Smooth muscle cell (in vitro differentiated cells): ENCODE results near the gene MSL1. TPM values are rescaled to one million over a fixed set of nuclear protein-coding genes. Genes with fewer than 3 reads are reported as not detected.
A peak's percentile ranks its signal among the peaks of the same experiment; 100 is the strongest.

Experiments used
- DNase-seq: peaks from one replicate; lab custom pipeline; 2025; ENCODE audit not compliant: unreplicated experiment; lab: John Stamatoyannopoulos, UW
- H2AFZ ChIP-seq: fragments of 200-600 bp; sonication (generic); 2 replicates; pipeline ENCODE4 v1.6.0; 2016; ENCODE audit warnings: antibody characterized with exemption, low read depth, mild to moderate bottlenecking
- H3F3A ChIP-seq: fragments of 200-600 bp; sonication (generic); 2 replicates; pipeline ENCODE4 v1.6.0; 2017; ENCODE audit warnings: antibody characterized with exemption, low read depth
- H3K27ac ChIP-seq: fragments of 200-600 bp; sonication (generic); 2 replicates; pipeline ENCODE4 v1.5.1; 2016; ENCODE audit warnings: low read depth, mild to moderate bottlenecking
- H3K27me3 ChIP-seq: fragments of 200-600 bp; sonication (generic); 2 replicates; pipeline ENCODE4 v1.6.1; 2016; ENCODE audit warnings: low read depth, mild to moderate bottlenecking
- H3K36me3 ChIP-seq: fragments of 200-600 bp; sonication (generic); 2 replicates; pipeline ENCODE4 v1.5.1; 2016; ENCODE audit warnings: low read depth
- H3K4me1 ChIP-seq: fragments of 200-600 bp; sonication (generic); 2 replicates; pipeline ENCODE4 v1.5.1; 2016; ENCODE audit warnings: low read depth
- H3K4me2 ChIP-seq: fragments of 200-600 bp; sonication (generic); 2 replicates; pipeline ENCODE4 v1.6.0; 2016; ENCODE audit warnings: mild to moderate bottlenecking
- H3K4me3 ChIP-seq: fragments of 200-600 bp; sonication (generic); 2 replicates; pipeline ENCODE4 v1.5.1; 2016; ENCODE audit warnings: mild to moderate bottlenecking
- H3K79me2 ChIP-seq: fragments of 200-600 bp; sonication (generic); 2 replicates; pipeline ENCODE4 v1.6.0; 2016; ENCODE audit warnings: low read depth, mild to moderate bottlenecking
- H3K9ac ChIP-seq: fragments of 200-600 bp; sonication (generic); 2 replicates; pipeline ENCODE4 v1.6.0; 2016; ENCODE audit warnings: low read depth
- H3K9me3 ChIP-seq: fragments of 200-600 bp; sonication (generic); replicated peaks from 2 replicates; pipeline ENCODE4 v1.5.1; 2016; ENCODE audit warnings: low read depth
- H4K20me1 ChIP-seq: fragments of 200-600 bp; sonication (generic); 2 replicates; pipeline ENCODE4 v1.6.0; 2016; ENCODE audit warnings: low read depth
- CTCF ChIP-seq: fragments of 200-600 bp; sonication (generic); IDR thresholded peaks from 2 replicates; pipeline ENCODE4 v1.5.1; 2017; ENCODE audit warnings: borderline replicate concordance, mild to moderate bottlenecking, antibody characterized with exemption; ENCODE audit not compliant: insufficient read depth, poor library complexity, severe bottlenecking
- WGBS: methylation state at CpG from one replicate; pipeline ENCODE4 v1.1.7; 2016; ENCODE audit warnings: low lambda C conversion rate; 5-methylcytosine and 5-hydroxymethylcytosine counted together
- polyA plus RNA-seq: library from polyadenylated mRNA; unstranded; fragments of >200 nt; fragmentation: Nextera tagmentation; extraction: Ambion mirVana; gene quantifications from 2 replicates; pipeline ENCODE4 v1.2.1, GENCODE V29; 2016
- total RNA-seq: library from RNA; depleted of rRNA; stranded (reverse); fragments of >200 nt; gene quantifications from 2 replicates; pipeline ENCODE4 v1.2.3, GENCODE V29; 2014

Gene MSL1
- total and polyA plus RNA-seq, 2 experiments from 2014 or later: 24.6 to 74.9 TPM

GRCh38 chr17:40073454-40074174 lies 48.2 kb upstream of the MSL1 start:
- no peak for TF ChIP-seq CTCF
- peaks cover 7% of the 10 kb centered on the region for H3F3A ChIP-seq
- H3K79me2 ChIP-seq: peaks cover 16% of the 10 kb centered on the region
- H3K36me3 ChIP-seq: no peaks in the 10 kb centered on the region
- no peaks in the 10 kb centered on the region for H3K27me3 ChIP-seq
- peaks cover 46% of the 10 kb centered on the region for H3K4me1 ChIP-seq
- H3K4me2 ChIP-seq: no peak overlapping the region
- no peaks in the 10 kb centered on the region for H3K9me3 ChIP-seq
- DNase-seq: no peak
- H3K27ac ChIP-seq: no peak overlapping the region
- 85% methylated on average over 7 of the region's 7 CpGs for WGBS
- peaks cover 50% of the 10 kb centered on the region for H4K20me1 ChIP-seq
- no peak overlapping the region for H2AFZ ChIP-seq
- no peak overlapping the region for H3K9ac ChIP-seq
- no peak overlapping the region for H3K4me3 ChIP-seq

- H3K9ac ChIP-seq: no peak overlapping the region
- H3K36me3 ChIP-seq: no peaks in the 10 kb centered on the region
- no peak overlapping the region for H3K4me3 ChIP-seq
- peaks cover 15% of the 10 kb centered on the region for H3K79me2 ChIP-seq
- H3K9me3 ChIP-seq: no peaks in the 10 kb centered on the region
- WGBS: 93% methylated on average over 6 of the region's 8 CpGs
- no peak for DNase-seq
- H2AFZ ChIP-seq: no peak overlapping the region
- H4K20me1 ChIP-seq: peaks cover 49% of the 10 kb centered on the region
- H3K27ac ChIP-seq: no peak overlapping the region
- no peak overlapping the region for H3K4me2 ChIP-seq
- no peak for TF ChIP-seq CTCF
- no peaks in the 10 kb centered on the region for H3K27me3 ChIP-seq
- peaks cover 7% of the 10 kb centered on the region for H3F3A ChIP-seq
- H3K4me1 ChIP-seq: peaks cover 41% of the 10 kb centered on the region
Measured at GRCh38 chr17:40074175-40074512, 47.6 kb upstream of the MSL1 start.

- TF ChIP-seq CTCF: no peak
- peaks cover 42% of the 10 kb centered on the region for H4K20me1 ChIP-seq
- DNase-seq: no peak
- H3K36me3 ChIP-seq: no peaks in the 10 kb centered on the region
- H3K4me3 ChIP-seq: no peak overlapping the region
- H3K9ac ChIP-seq: no peak overlapping the region
- no peaks in the 10 kb centered on the region for H3K9me3 ChIP-seq
- no peak overlapping the region for H3K4me2 ChIP-seq
- 96% methylated on average over 6 of the region's 6 CpGs for WGBS
- no peaks in the 10 kb centered on the region for H3K27me3 ChIP-seq
- peaks cover 8% of the 10 kb centered on the region for H3K79me2 ChIP-seq
- no peak overlapping the region for H3K27ac ChIP-seq
- peaks cover 7% of the 10 kb centered on the region for H3F3A ChIP-seq
- peaks cover 34% of the 10 kb centered on the region for H3K4me1 ChIP-seq
- no peak overlapping the region for H2AFZ ChIP-seq
Measured at GRCh38 chr17:40074871-40075200, 46.9 kb upstream of the MSL1 start.

- Histone ChIP-seq H3K4me1 (peaks cover 29% of the 10 kb centered on the region), H2AFZ (no peak overlapping the region)
- WGBS: 30% methylated on average over 11 of the region's 11 CpGs
Measured at GRCh38 chr17:40075201-40075941, 46.4 kb upstream of the MSL1 start.

More at GRCh38 chr17:40075201-40075941, 46.4 kb upstream of the MSL1 start:
- no peaks in the 10 kb centered on the region for H3K9me3 ChIP-seq
- H3K79me2 ChIP-seq: peaks cover 2% of the 10 kb centered on the region
- no peak overlapping the region for H3K4me3 ChIP-seq
- peak; percentile 56 for DNase-seq
- H3K4me2 ChIP-seq: no peak overlapping the region
- TF ChIP-seq CTCF: peak; percentile 95
- H3K27ac ChIP-seq: no peak overlapping the region
- peaks cover 7% of the 10 kb centered on the region for H3F3A ChIP-seq
- H4K20me1 ChIP-seq: peaks cover 38% of the 10 kb centered on the region
- no peaks in the 10 kb centered on the region for H3K36me3 ChIP-seq
- H3K27me3 ChIP-seq: no peaks in the 10 kb centered on the region
- no peak overlapping the region for H3K9ac ChIP-seq
